T-cell (primary cell): ENCODE results near the gene TBPL2. TPM values are rescaled to one million over a fixed set of nuclear protein-coding genes. Genes with fewer than 3 reads are reported as not detected.
"Not testable (repeated sequence)": the region's sequence is repeated elsewhere in the genome, so short reads cannot be mapped to it uniquely, and the experiment has no call there.

ENCODE experiments used
- ATAC-seq, 4 experiments: fragments of 200-7000 bp in 3 of 4; fragments of 150-1000 bp in 1 of 4; cut with Tn5 transposase; replicated peaks in 1 of 4; 1 replicate in 3 of 4; 2 replicates in 1 of 4; pipeline ENCODE4 v1.10.0; 2021; ENCODE audit warnings: moderate library complexity in 3 of 4, mild to moderate bottlenecking in 2 of 4, moderate number of reproducible peaks in 1 of 4
- CTCF ChIA-PET, 2 donors: fragments of 300-600 bp; sonication (Branson Sonifier 250); formaldehyde crosslinking; loops; one replicate each; lab custom pipeline; 2022; ENCODE audit warnings: antibody characterized with exemption in 2 of 2; lab: Charles Lee
- POLR2A ChIA-PET, 2 donors: fragments of 300-600 bp; sonication (Branson Sonifier 250); formaldehyde crosslinking; loops; one replicate each; lab custom pipeline; 2022; ENCODE audit warnings: antibody characterized with exemption in 2 of 2; lab: Charles Lee
- DNase-seq, 35 experiments: peaks; one replicate each; pipeline versions ENCODE4 v3.0.0 to v3.0.0-alpha.2; 2013 to 2023
- H3K27ac ChIP-seq: one replicate; pipeline ENCODE4 v1.5.1; 2013; ENCODE audit warnings: low read length
- H3K27me3 ChIP-seq, 2 experiments: replicated peaks in 1 of 2; 1 replicate in 1 of 2; 2 replicates in 1 of 2; pipeline versions ENCODE4 v1.6.1 to v1.7.0; 2013; ENCODE audit warnings: low read length in 1 of 2, mixed read lengths in 1 of 2; ENCODE audit not compliant: control insufficient read depth in 2 of 2, insufficient read depth in 2 of 2; ENCODE audit errors: extremely low read depth in 1 of 2
- H3K36me3 ChIP-seq, 2 donors: 1 replicate in 1 of 2; 2 replicates in 1 of 2; pipeline versions ENCODE4 v1.6.1 to v1.7.0; 2013; ENCODE audit warnings: low read length in 1 of 2; ENCODE audit not compliant: control insufficient read depth in 2 of 2, insufficient read depth in 1 of 2; ENCODE audit errors: extremely low read depth in 1 of 2
- H3K4me1 ChIP-seq, 2 experiments: 1 replicate in 1 of 2; 2 replicates in 1 of 2; pipeline versions ENCODE4 v1.6.1 to v1.7.0; 2013; ENCODE audit warnings: low read length in 2 of 2, mixed read lengths in 1 of 2; ENCODE audit not compliant: insufficient read depth in 2 of 2, control insufficient read depth in 1 of 2; ENCODE audit errors: extremely low read depth in 1 of 2
- H3K4me3 ChIP-seq, 2 donors: 1 replicate in 1 of 2; 2 replicates in 1 of 2; pipeline versions ENCODE4 v1.5.1 to v1.7.0; 2013; ENCODE audit warnings: mild to moderate bottlenecking in 2 of 2, low read length in 1 of 2, moderate library complexity in 1 of 2; ENCODE audit not compliant: control insufficient read depth in 1 of 2; ENCODE audit errors: extremely low read depth in 1 of 2
- H3K9me3 ChIP-seq: 2 replicates; pipeline ENCODE4 v1.7.0; 2013
- H3K27ac Mint-ChIP-seq, 2 donors: one replicate each; pipeline ENCODE4 v1.8.0; 2020 to 2021; ENCODE audit warnings: mild to moderate bottlenecking in 2 of 2, mixed read lengths in 2 of 2
- H3K27me3 Mint-ChIP-seq, 2 donors: one replicate each; pipeline ENCODE4 v1.8.0; 2021 to 2022; ENCODE audit warnings: mixed read lengths in 2 of 2
- H3K36me3 Mint-ChIP-seq: one replicate; pipeline ENCODE4 v1.8.0; 2021; ENCODE audit warnings: mixed read lengths
- H3K4me1 Mint-ChIP-seq, 3 donors: one replicate each; pipeline ENCODE4 v1.8.0; 2020 to 2022; ENCODE audit warnings: mixed read lengths in 3 of 3, mild to moderate bottlenecking in 1 of 3
- H3K4me3 Mint-ChIP-seq, 3 donors: one replicate each; pipeline ENCODE4 v1.8.0; 2020 to 2022; ENCODE audit warnings: mild to moderate bottlenecking in 3 of 3, mixed read lengths in 3 of 3, moderate library complexity in 3 of 3
- H3K9me3 Mint-ChIP-seq, 3 donors: one replicate each; pipeline ENCODE4 v1.8.0; 2020 to 2022; ENCODE audit warnings: mixed read lengths in 3 of 3
- WGBS: methylation state at CpG from one replicate; pipeline ENCODE4 v1.1.5; 2013; ENCODE audit warnings: missing lambda C conversion rate; ENCODE audit not compliant: insufficient coverage; 5-methylcytosine and 5-hydroxymethylcytosine counted together
- total RNA-seq, 35 experiments: library from RNA in 6 of 35; stranded (reverse) in 6 of 35; fragments of 120-200 nt in 1 of 35; gene quantifications; one replicate each; pipeline versions ENCODE4 v1.2.1 to v1.2.4 and lab custom pipeline; 2013 to 2026

Gene TBPL2
- total RNA-seq, 5 donors from 2014 or later (not counting 1 experiment from before 2014, with no cell fraction given): not detected

GRCh38 chr14:55473786-55474185 lies 33.4 kb upstream of the TBPL2 start:
- no peak overlapping the region for H3K27ac Mint-ChIP-seq
- no CpG with 5 or more reads among the region's 7 CpGs for WGBS
- CTCF ChIA-PET: no interaction called here

GRCh38 chr14:55470025-55470424 lies 29.6 kb upstream of the TBPL2 start:
- Histone ChIP-seq H3K9me3 (no peaks in the 10 kb centered on the region), H3K27me3 (peaks cover 0 to 15% of the 10 kb centered on the region in 2 experiments), H3K4me1 (no peaks in the 10 kb centered on the region), H3K36me3 (no peaks in the 10 kb centered on the region), H3K27ac (no peak overlapping the region), H3K4me3 (no peak overlapping the region)
- ATAC-seq (no peak), DNase-seq (no peak)
- CTCF ChIA-PET: no interaction called here
- Mint-ChIP-seq H3K27me3 (peaks cover 0 to 4% of the 10 kb centered on the region in 2 donors), H3K36me3 (no peaks in the 10 kb centered on the region), H3K9me3 (no peaks in the 10 kb centered on the region), H3K27ac (no peak overlapping the region), H3K4me3 (no peak overlapping the region), H3K4me1 (no peaks in the 10 kb centered on the region)
- 92% methylated on average over 1 of the region's 1 CpG for WGBS
- POLR2A ChIA-PET: no interaction called here

More at GRCh38 chr14:55473786-55474185, 33.4 kb upstream of the TBPL2 start:
- Mint-ChIP-seq H3K4me1 (no peaks in the 10 kb centered on the region), H3K36me3 (no peaks in the 10 kb centered on the region), H3K4me3 (no peak overlapping the region), H3K27me3 (no peaks in the 10 kb centered on the region), H3K9me3 (no peaks in the 10 kb centered on the region)
- H3K4me3 ChIP-seq: no peak overlapping the region
- no peak overlapping the region for H3K27ac ChIP-seq
- POLR2A ChIA-PET: interaction anchor here in 1 of 2 donors (0.6 kb wide), 1 partner anchor 86 kb away, joined by 5 read pairs; no protein-coding TSS in a partner anchor
- H3K4me1 ChIP-seq: no peaks in the 10 kb centered on the region
- H3K27me3 ChIP-seq: peaks cover 0 to 3% of the 10 kb centered on the region in 2 experiments
- ATAC-seq (no peak), DNase-seq (no peak)
- no peaks in the 10 kb centered on the region for H3K9me3 ChIP-seq
- H3K36me3 ChIP-seq: no peaks in the 10 kb centered on the region

- no peak for DNase-seq
- POLR2A ChIA-PET: interaction anchor here in 1 of 2 donors (0.6 kb wide), 1 partner anchor 227 kb away, joined by 4 read pairs; no protein-coding TSS in a partner anchor
- Histone ChIP-seq H3K36me3 (no peaks in the 10 kb centered on the region), H3K9me3 (no peaks in the 10 kb centered on the region), H3K27ac (no peak overlapping the region), H3K4me3 (no peak overlapping the region), H3K4me1 (no peaks in the 10 kb centered on the region), H3K27me3 (peaks cover 0 to 17% of the 10 kb centered on the region in 2 experiments)
- WGBS: 89% methylated on average over 7 of the region's 7 CpGs
- H3K9me3 Mint-ChIP-seq: no peaks in the 10 kb centered on the region
- no peaks in the 10 kb centered on the region for H3K4me1 Mint-ChIP-seq
- H3K36me3 Mint-ChIP-seq: no peaks in the 10 kb centered on the region
- peaks cover 0 to 4% of the 10 kb centered on the region in 2 donors for H3K27me3 Mint-ChIP-seq
- CTCF ChIA-PET: interaction anchor here in 1 of 2 donors (1.0 kb wide), 1 partner anchor 21 kb away, joined by 6 read pairs; no protein-coding TSS in a partner anchor
- no peak for ATAC-seq
- no peak overlapping the region for H3K27ac Mint-ChIP-seq
- no peak overlapping the region for H3K4me3 Mint-ChIP-seq
Measured at GRCh38 chr14:55467307-55467706, 26.9 kb upstream of the TBPL2 start.

- no peaks in the 10 kb centered on the region for H3K4me1 ChIP-seq
- no peaks in the 10 kb centered on the region for H3K36me3 ChIP-seq
- ChIA-PET CTCF (interaction anchor here in 1 of 2 donors (1.1 kb wide), 1 partner anchor 12 kb away, joined by 3 read pairs; no protein-coding TSS in a partner anchor), POLR2A (interaction anchor here in 1 of 2 donors (0.6 kb wide), 1 partner anchor 580 kb away, joined by 3 read pairs; no protein-coding TSS in a partner anchor)
- H3K4me3 ChIP-seq: no peak overlapping the region
- Mint-ChIP-seq H3K9me3 (no peaks in the 10 kb centered on the region), H3K36me3 (no peaks in the 10 kb centered on the region), H3K4me3 (no peak overlapping the region), H3K27ac (no peak overlapping the region), H3K4me1 (peaks cover 0 to 3% (median 0%) of the 10 kb centered on the region in 3 donors), H3K27me3 (no peaks in the 10 kb centered on the region)
- H3K27me3 ChIP-seq: peaks cover 0 to 8% of the 10 kb centered on the region in 2 experiments
- ATAC-seq (no peak), DNase-seq (no peak)
- no peaks in the 10 kb centered on the region for H3K9me3 ChIP-seq
- 37% methylated on average over 2 of the region's 9 CpGs for WGBS
- H3K27ac ChIP-seq: no peak overlapping the region
Measured at GRCh38 chr14:55458800-55459515, 18.5 kb upstream of the TBPL2 start.

GRCh38 chr14:55457496-55457895 lies 17.1 kb upstream of the TBPL2 start:
- Mint-ChIP-seq H3K27me3 (no peaks in the 10 kb centered on the region), H3K4me1 (peaks cover 0 to 3% (median 0%) of the 10 kb centered on the region in 3 donors), H3K9me3 (no peaks in the 10 kb centered on the region), H3K4me3 (no peak overlapping the region), H3K36me3 (no peaks in the 10 kb centered on the region), H3K27ac (no peak overlapping the region)
- 96% methylated on average over 4 of the region's 6 CpGs for WGBS
- ATAC-seq (no peak), DNase-seq (no peak)
- Histone ChIP-seq H3K4me3 (no peak overlapping the region), H3K27ac (no peak overlapping the region), H3K9me3 (no peaks in the 10 kb centered on the region), H3K36me3 (no peaks in the 10 kb centered on the region), H3K4me1 (no peaks in the 10 kb centered on the region), H3K27me3 (peaks cover 0 to 8% of the 10 kb centered on the region in 2 experiments)
- POLR2A ChIA-PET: no interaction called here
- CTCF ChIA-PET: interaction anchor here in 1 of 2 donors (0.6 kb wide), 1 partner anchor 10 kb away, joined by 5 read pairs; no protein-coding TSS in a partner anchor

GRCh38 chr14:55456411-55456810 lies 16.0 kb upstream of the TBPL2 start:
- H3K27me3 Mint-ChIP-seq, H3K4me3 Mint-ChIP-seq, ATAC-seq, H3K27me3 ChIP-seq, H3K4me1 Mint-ChIP-seq, H3K27ac Mint-ChIP-seq, H3K9me3 ChIP-seq, H3K36me3 ChIP-seq, POLR2A ChIA-PET, H3K9me3 Mint-ChIP-seq, H3K36me3 Mint-ChIP-seq, H3K4me3 ChIP-seq, H3K27ac ChIP-seq, H3K4me1 ChIP-seq, CTCF ChIA-PET, DNase-seq: not testable (repeated sequence)
- no CpG with 5 or more reads among the region's 34 CpGs for WGBS
